Nephron (organoid): Measurements from ENCODE around the gene RFX5.
A peak's percentile ranks its signal among the peaks of the same experiment; 100 is the strongest.

ENCODE experiments used
- H3K27ac Mint-ChIP-seq, 3 experiments: 2 replicates each; pipeline ENCODE4 v1.8.0; 2020; ENCODE audit warnings: mixed read lengths in 3 of 3, mild to moderate bottlenecking in 2 of 3, moderate library complexity in 1 of 3
- H3K27me3 Mint-ChIP-seq: 2 replicates; pipeline ENCODE4 v1.8.0; 2021; ENCODE audit warnings: low read depth, mild to moderate bottlenecking, moderate library complexity, mixed read lengths
- H3K36me3 Mint-ChIP-seq: 2 replicates; pipeline ENCODE4 v1.8.0; 2020; ENCODE audit warnings: low read depth, mixed read lengths
- H3K4me1 Mint-ChIP-seq: 2 replicates; pipeline ENCODE4 v1.8.0; 2020; ENCODE audit warnings: mixed read lengths
- H3K4me3 Mint-ChIP-seq, 3 experiments: 2 replicates each; pipeline ENCODE4 v1.8.0; 2020; ENCODE audit warnings: mild to moderate bottlenecking in 3 of 3, mixed read lengths in 3 of 3, moderate library complexity in 2 of 3
- H3K9me3 Mint-ChIP-seq: 2 replicates; pipeline ENCODE4 v1.8.0; 2020; ENCODE audit warnings: mixed read lengths
- TF ChIP-seq, protein P1 (sequence below), 3 experiments: fragments of 200-600 bp; sonication (generic); IDR thresholded peaks; one replicate each; pipeline ENCODE4 v1.5.0; 2021; ENCODE audit warnings: antibody characterized with exemption in 3 of 3; ENCODE audit not compliant: unreplicated experiment in 3 of 3

Gene RFX5

DNA sequence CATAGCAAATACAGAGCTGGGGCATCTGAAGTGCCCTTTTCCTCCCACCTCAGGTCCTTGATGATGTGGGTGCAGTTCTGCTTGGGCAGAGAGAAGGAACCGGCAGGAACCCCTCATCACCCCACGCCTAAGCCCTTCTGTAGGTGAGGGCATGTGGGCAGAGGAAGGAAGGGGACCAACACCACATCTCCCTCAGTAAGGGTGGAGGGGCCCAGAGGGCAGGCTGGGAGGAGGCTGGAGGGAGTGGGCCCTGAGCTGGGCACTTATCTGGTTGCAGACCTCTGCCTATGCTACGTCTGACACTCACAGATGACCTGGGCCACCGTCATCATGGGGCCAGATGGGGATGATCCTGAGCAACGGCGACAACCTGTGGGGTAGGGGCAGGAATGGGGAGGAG lies 54.0 kb downstream of the RFX5 start:
- peaks cover 6% of the 10 kb centered on the region for H3K4me1 Mint-ChIP-seq
- no peaks in the 10 kb centered on the region for H3K27me3 Mint-ChIP-seq
- H3K4me3 Mint-ChIP-seq = no peak overlapping the region
- H3K9me3 Mint-ChIP-seq = no peaks in the 10 kb centered on the region
- TF ChIP-seq, protein P1, sequence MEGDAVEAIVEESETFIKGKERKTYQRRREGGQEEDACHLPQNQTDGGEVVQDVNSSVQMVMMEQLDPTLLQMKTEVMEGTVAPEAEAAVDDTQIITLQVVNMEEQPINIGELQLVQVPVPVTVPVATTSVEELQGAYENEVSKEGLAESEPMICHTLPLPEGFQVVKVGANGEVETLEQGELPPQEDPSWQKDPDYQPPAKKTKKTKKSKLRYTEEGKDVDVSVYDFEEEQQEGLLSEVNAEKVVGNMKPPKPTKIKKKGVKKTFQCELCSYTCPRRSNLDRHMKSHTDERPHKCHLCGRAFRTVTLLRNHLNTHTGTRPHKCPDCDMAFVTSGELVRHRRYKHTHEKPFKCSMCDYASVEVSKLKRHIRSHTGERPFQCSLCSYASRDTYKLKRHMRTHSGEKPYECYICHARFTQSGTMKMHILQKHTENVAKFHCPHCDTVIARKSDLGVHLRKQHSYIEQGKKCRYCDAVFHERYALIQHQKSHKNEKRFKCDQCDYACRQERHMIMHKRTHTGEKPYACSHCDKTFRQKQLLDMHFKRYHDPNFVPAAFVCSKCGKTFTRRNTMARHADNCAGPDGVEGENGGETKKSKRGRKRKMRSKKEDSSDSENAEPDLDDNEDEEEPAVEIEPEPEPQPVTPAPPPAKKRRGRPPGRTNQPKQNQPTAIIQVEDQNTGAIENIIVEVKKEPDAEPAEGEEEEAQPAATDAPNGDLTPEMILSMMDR (IDR thresholded peaks at IDR 0.05; ENCODE audit: unreplicated experiment in 3 of 3) = no peak
- peaks cover 51% of the 10 kb centered on the region for H3K36me3 Mint-ChIP-seq
- peak overlapping the region; percentile 60 to 72 (median 68) for H3K27ac Mint-ChIP-seq

GRCh38 chr1:151292207-151293030 lies 54.6 kb downstream of the RFX5 start:
- H3K9me3 Mint-ChIP-seq = no peaks in the 10 kb centered on the region
- peaks cover 6% of the 10 kb centered on the region for H3K4me1 Mint-ChIP-seq
- TF ChIP-seq, protein P1 (IDR thresholded peaks at IDR 0.05; ENCODE audit: unreplicated experiment in 3 of 3) = peak in 2 of 3 experiments; percentile 10
- H3K27ac Mint-ChIP-seq = peak overlapping the region; percentile 60 to 72 (median 68)
- H3K36me3 Mint-ChIP-seq = peaks cover 46% of the 10 kb centered on the region
- H3K4me3 Mint-ChIP-seq = no peak overlapping the region
- H3K27me3 Mint-ChIP-seq = no peaks in the 10 kb centered on the region

DNA sequence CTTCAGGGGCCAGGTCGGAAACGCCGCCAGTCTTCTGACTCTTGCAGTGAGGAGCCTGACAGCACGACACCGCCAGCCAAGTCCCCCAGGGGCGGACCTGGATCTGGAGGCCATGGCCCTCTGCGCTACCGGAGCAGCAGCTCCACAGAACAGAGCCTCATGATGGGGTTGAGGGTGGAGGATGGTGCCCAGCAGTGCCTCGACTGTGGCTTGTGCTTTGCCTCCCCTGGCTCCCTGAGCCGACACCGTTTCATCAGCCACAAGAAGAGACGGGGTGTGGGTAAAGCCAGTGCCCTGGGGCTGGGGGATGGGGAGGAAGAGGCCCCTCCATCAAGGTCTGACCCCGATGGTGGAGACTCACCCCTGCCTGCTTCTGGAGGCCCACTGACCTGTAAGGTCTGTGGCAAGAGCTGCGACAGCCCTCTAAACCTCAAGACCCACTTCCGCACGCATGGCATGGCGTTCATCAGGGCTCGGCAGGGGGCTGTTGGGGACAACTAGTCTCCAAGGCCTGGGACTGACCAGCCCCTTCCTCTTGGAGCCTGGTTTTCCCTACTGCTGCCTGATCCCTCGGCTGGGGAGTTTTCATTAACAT lies 56.2 kb downstream of the RFX5 start:
- no peak overlapping the region for H3K27ac Mint-ChIP-seq
- H3K9me3 Mint-ChIP-seq = no peaks in the 10 kb centered on the region
- H3K4me3 Mint-ChIP-seq = no peak overlapping the region
- H3K36me3 Mint-ChIP-seq = peaks cover 52% of the 10 kb centered on the region
- H3K27me3 Mint-ChIP-seq = no peaks in the 10 kb centered on the region
- TF ChIP-seq, protein P1 (IDR thresholded peaks at IDR 0.05; ENCODE audit: unreplicated experiment in 3 of 3) = no peak
- H3K4me1 Mint-ChIP-seq = peaks cover 6% of the 10 kb centered on the region
